B cell (primary cell): ENCODE measurements around the gene RPTOR. TPM values are rescaled to one million over a fixed set of nuclear protein-coding genes. Genes with fewer than 3 reads are reported as not detected.

Source experiments
- ATAC-seq: fragments of 200-7000 bp; cut with Tn5 transposase; one replicate; pipeline ENCODE4 v1.10.0; 2021; ENCODE audit warnings: low read depth, mild to moderate bottlenecking, moderate number of reproducible peaks, moderate library complexity
- CTCF ChIA-PET: fragments of 350-600 bp; sonication (Branson Sonifier 250); formaldehyde crosslinking; loops from one replicate; lab custom pipeline; 2021; ENCODE audit warnings: antibody characterized with exemption, inconsistent platforms; lab: Charles Lee
- POLR2A ChIA-PET: fragments of 350-600 bp; sonication (Branson Sonifier 250); formaldehyde crosslinking; loops from one replicate; lab custom pipeline; 2021; ENCODE audit warnings: antibody characterized with exemption; lab: Charles Lee
- DNase-seq: peaks from one replicate; pipeline ENCODE4 v3.0.0; 2013
- H2AFZ ChIP-seq: 2 replicates; pipeline ENCODE4 v1.6.1; 2012; ENCODE audit warnings: mild to moderate bottlenecking, low read depth, low read length; ENCODE audit not compliant: insufficient read depth, poor library complexity, severe bottlenecking
- H3K27ac ChIP-seq, 2 donors: 1 replicate in 1 of 2; 2 replicates in 1 of 2; pipeline ENCODE4 v1.5.1; 2012 to 2013; ENCODE audit warnings: low read length in 2 of 2, mild to moderate bottlenecking in 2 of 2, moderate library complexity in 1 of 2
- H3K27me3 ChIP-seq, 4 experiments: fragments of 200-600 bp in 1 of 4; sonication (generic) in 1 of 4; replicated peaks in 1 of 4; 1 replicate in 2 of 4; 2 replicates in 2 of 4; pipeline versions ENCODE4 v1.6.1 to v1.7.0; 2013 to 2016; ENCODE audit warnings: low read length in 3 of 4, mild to moderate bottlenecking in 2 of 4, mixed read lengths in 1 of 4, moderate library complexity in 1 of 4; ENCODE audit not compliant: insufficient read depth in 4 of 4, control insufficient read depth in 3 of 4; ENCODE audit errors: control extremely low read depth in 1 of 4
- H3K36me3 ChIP-seq, 2 experiments: replicated peaks in 1 of 2; 1 replicate in 1 of 2; 2 replicates in 1 of 2; pipeline versions ENCODE4 v1.6.1 to v1.7.1; 2013; ENCODE audit warnings: low read length in 1 of 2; ENCODE audit not compliant: insufficient read depth in 2 of 2, control insufficient read depth in 1 of 2; ENCODE audit errors: control extremely low read depth in 1 of 2, extremely low read depth in 1 of 2
- H3K4me1 ChIP-seq, 2 donors: fragments of 200-600 bp in 1 of 2; sonication (generic) in 1 of 2; 1 replicate in 1 of 2; 2 replicates in 1 of 2; pipeline versions ENCODE4 v1.5.1 to v1.6.1; 2013 to 2017; ENCODE audit warnings: low read length in 2 of 2; ENCODE audit not compliant: control insufficient read depth in 2 of 2, insufficient read depth in 2 of 2
- H3K4me2 ChIP-seq: replicated peaks from 2 replicates; pipeline ENCODE3; 2012; ENCODE audit warnings: mild to moderate bottlenecking, low read depth, low read length; ENCODE audit not compliant: poor library complexity, severe bottlenecking
- H3K4me3 ChIP-seq, 5 experiments: fragments of 200-600 bp in 1 of 5; sonication (generic) in 1 of 5; 1 replicate in 3 of 5; 2 replicates in 2 of 5; pipeline versions ENCODE4 v1.5.1 to v1.7.0; 2011 to 2016; ENCODE audit warnings: low read length in 4 of 5, mild to moderate bottlenecking in 4 of 5, low read depth in 2 of 5, control low read depth in 1 of 5, moderate library complexity in 1 of 5; ENCODE audit not compliant: insufficient read depth in 1 of 5; ENCODE audit errors: control extremely low read depth in 1 of 5, extremely low read depth in 1 of 5
- H3K79me2 ChIP-seq: fragments of 200-600 bp; sonication (generic); one replicate; pipeline ENCODE4 v1.6.0; 2016; ENCODE audit warnings: low read length; ENCODE audit not compliant: control insufficient read depth, insufficient read depth
- H3K9ac ChIP-seq: fragments of 200-600 bp; sonication (generic); 2 replicates; pipeline ENCODE4 v1.6.1; 2017; ENCODE audit warnings: mild to moderate bottlenecking, low read length, moderate library complexity
- H3K9me3 ChIP-seq, 3 donors: one replicate each; pipeline versions ENCODE4 v1.6.1 to v1.7.1; 2013; ENCODE audit warnings: low read length in 2 of 3; ENCODE audit not compliant: control insufficient read depth in 2 of 3, insufficient read depth in 1 of 3; ENCODE audit errors: control extremely low read depth in 1 of 3
- H4K20me1 ChIP-seq: 2 replicates; pipeline ENCODE4 v1.6.0; 2012; ENCODE audit warnings: mild to moderate bottlenecking, low read length; ENCODE audit not compliant: insufficient read depth, control insufficient read depth, poor library complexity, severe bottlenecking
- H3K27ac Mint-ChIP-seq: one replicate; pipeline ENCODE4 v1.8.0; 2021; ENCODE audit warnings: mixed read lengths
- H3K27me3 Mint-ChIP-seq: one replicate; pipeline ENCODE4 v1.8.0; 2021; ENCODE audit warnings: mixed read lengths
- H3K4me1 Mint-ChIP-seq: one replicate; pipeline ENCODE4 v1.8.0; 2021; ENCODE audit warnings: mixed read lengths
- H3K4me3 Mint-ChIP-seq: one replicate; pipeline ENCODE4 v1.8.0; 2021; ENCODE audit warnings: mixed read lengths
- H3K9me3 Mint-ChIP-seq: one replicate; pipeline ENCODE4 v1.8.0; 2022; ENCODE audit warnings: mixed read lengths; ENCODE audit not compliant: insufficient read depth
- CTCF ChIP-seq: fragments of 200-600 bp; IDR thresholded peaks from one replicate; pipeline ENCODE4 v1.8.0; 2022; ENCODE audit warnings: antibody characterized with exemption, mild to moderate bottlenecking
- EZH2 ChIP-seq: IDR thresholded peaks from 2 replicates; pipeline ENCODE4 v1.6.1; 2012; ENCODE audit warnings: borderline replicate concordance, low read depth, mild to moderate bottlenecking, moderate library complexity, low read length; ENCODE audit not compliant: insufficient read depth, poor library complexity, severe bottlenecking
- WGBS: methylation state at CpG from one replicate; pipeline ENCODE4 v1.1.5; 2013; ENCODE audit warnings: missing lambda C conversion rate; ENCODE audit not compliant: insufficient coverage; 5-methylcytosine and 5-hydroxymethylcytosine counted together
- intact Hi-C: fragments of 100-400 bp; cut with micrococcal nuclease; formaldehyde crosslinking; loops from one replicate; pipeline ENCODE4 v1.10.0; 2022
- polyA plus RNA-seq: library from polyadenylated mRNA; depleted of rRNA; stranded (reverse); fragments of >200 nt; gene quantifications from 2 replicates; pipeline ENCODE4 v1.2.3, GENCODE V29; 2012
- total RNA-seq, 2 donors: library from RNA; stranded (reverse); fragments of 120-200 nt in 1 of 2; gene quantifications; 1 replicate in 1 of 2; 2 replicates in 1 of 2; pipeline versions ENCODE4 v1.2.3 to v1.2.4, GENCODE V29; 2013 to 2022

RPTOR gene
- total and polyA plus RNA-seq, 2 donors (not counting 1 experiment from before 2014, with no cell fraction given) = 13.4 to 58.8 TPM

- ChIA-PET POLR2A (no interaction called here), CTCF (no interaction called here)
- H3K9ac ChIP-seq = no peak overlapping the region
- TF ChIP-seq CTCF = no peak
- no peak for TF ChIP-seq EZH2
- H3K4me2 ChIP-seq = no peak overlapping the region
- 96% methylated on average over 33 of the region's 33 CpGs for WGBS
- H3K9me3 ChIP-seq = peaks cover 0 to 7% (median 0%) of the 10 kb centered on the region in 3 donors
- H3K27ac ChIP-seq = peak overlapping the region in 1 of 2 donors; percentile 63
- Mint-ChIP-seq H3K27me3 (no peaks in the 10 kb centered on the region), H3K9me3 (no peaks in the 10 kb centered on the region), H3K4me1 (peaks cover 34% of the 10 kb centered on the region), H3K27ac (peak overlapping the region; percentile 15), H3K4me3 (no peak overlapping the region)
- DNase-seq = no peak
- peaks cover 0 to 7% of the 10 kb centered on the region in 2 experiments for H3K36me3 ChIP-seq
- intact Hi-C loops = no loop called here
- no peaks in the 10 kb centered on the region for H3K27me3 ChIP-seq
- no peak for ATAC-seq
- peaks cover 51 to 53% of the 10 kb centered on the region in 2 donors for H3K4me1 ChIP-seq
- H4K20me1 ChIP-seq = no peaks in the 10 kb centered on the region
- no peaks in the 10 kb centered on the region for H3K79me2 ChIP-seq
- no peak overlapping the region for H3K4me3 ChIP-seq
- no peak overlapping the region for H2AFZ ChIP-seq
Measured at GRCh38 chr17:80941743-80942422, 397.2 kb downstream of the RPTOR start.
